ENCODE data around the gene ADGRG4.
A peak's percentile ranks its signal among the peaks of the same experiment; 100 is the strongest.
"Not testable (repeated sequence)": the region's sequence is repeated elsewhere in the genome, so short reads cannot be mapped to it uniquely, and the experiment has no call there.

ADGRG4 gene, protein sequence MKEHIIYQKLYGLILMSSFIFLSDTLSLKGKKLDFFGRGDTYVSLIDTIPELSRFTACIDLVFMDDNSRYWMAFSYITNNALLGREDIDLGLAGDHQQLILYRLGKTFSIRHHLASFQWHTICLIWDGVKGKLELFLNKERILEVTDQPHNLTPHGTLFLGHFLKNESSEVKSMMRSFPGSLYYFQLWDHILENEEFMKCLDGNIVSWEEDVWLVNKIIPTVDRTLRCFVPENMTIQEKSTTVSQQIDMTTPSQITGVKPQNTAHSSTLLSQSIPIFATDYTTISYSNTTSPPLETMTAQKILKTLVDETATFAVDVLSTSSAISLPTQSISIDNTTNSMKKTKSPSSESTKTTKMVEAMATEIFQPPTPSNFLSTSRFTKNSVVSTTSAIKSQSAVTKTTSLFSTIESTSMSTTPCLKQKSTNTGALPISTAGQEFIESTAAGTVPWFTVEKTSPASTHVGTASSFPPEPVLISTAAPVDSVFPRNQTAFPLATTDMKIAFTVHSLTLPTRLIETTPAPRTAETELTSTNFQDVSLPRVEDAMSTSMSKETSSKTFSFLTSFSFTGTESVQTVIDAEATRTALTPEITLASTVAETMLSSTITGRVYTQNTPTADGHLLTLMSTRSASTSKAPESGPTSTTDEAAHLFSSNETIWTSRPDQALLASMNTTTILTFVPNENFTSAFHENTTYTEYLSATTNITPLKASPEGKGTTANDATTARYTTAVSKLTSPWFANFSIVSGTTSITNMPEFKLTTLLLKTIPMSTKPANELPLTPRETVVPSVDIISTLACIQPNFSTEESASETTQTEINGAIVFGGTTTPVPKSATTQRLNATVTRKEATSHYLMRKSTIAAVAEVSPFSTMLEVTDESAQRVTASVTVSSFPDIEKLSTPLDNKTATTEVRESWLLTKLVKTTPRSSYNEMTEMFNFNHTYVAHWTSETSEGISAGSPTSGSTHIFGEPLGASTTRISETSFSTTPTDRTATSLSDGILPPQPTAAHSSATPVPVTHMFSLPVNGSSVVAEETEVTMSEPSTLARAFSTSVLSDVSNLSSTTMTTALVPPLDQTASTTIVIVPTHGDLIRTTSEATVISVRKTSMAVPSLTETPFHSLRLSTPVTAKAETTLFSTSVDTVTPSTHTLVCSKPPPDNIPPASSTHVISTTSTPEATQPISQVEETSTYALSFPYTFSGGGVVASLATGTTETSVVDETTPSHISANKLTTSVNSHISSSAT (N-terminal part only)
- long read RNA-seq, donor 1 = 0 reads
- long read RNA-seq, donor 2 = 0 reads
- long read RNA-seq, donor 3 = 0 reads
- long read RNA-seq, donor 4 = 0 reads
- long read RNA-seq, donor 5 = 0 reads
- long read RNA-seq, donor 6 = 0 reads
- long read RNA-seq, donor 7 = 0 reads
- long read RNA-seq, donor 8 = 0 reads

DNA sequence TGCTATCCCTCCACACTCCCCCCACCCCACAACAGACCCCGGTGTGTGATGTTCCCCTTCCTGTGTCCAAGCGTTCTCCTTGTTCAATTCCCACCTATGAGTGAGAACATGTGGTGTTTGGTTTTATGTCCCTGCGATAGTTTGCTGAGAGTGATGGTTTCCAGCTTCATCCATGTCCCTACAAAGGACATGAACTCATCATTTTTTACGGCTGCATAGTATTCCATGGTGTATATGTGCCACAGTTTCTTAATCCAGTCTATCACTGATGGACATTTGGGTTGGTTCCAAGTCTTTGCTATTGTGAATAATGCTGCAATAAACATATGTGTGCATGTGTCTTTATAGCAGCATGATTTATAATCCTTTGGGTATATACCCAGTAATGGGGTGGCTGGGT is at the start of gene ADGRG4:
TSS of gene ADGRG4 (plus strand) at position 243 of the 400 bp plus-strand sequence. CDS start 7,815 bp downstream, outside the sequence.
- not testable (repeated sequence) for DNase-seq

- peak; percentile 73 for DNase-seq
Observed at GRCh38 chrX:136251041-136251991, 49.4 kb upstream of the ADGRG4 start, which contains the start of gene MAP7D3. Gene MAP7D3 (minus strand): TSS chrX:136251400. CDS start chrX:136251358, 42 bp downstream.

DNA sequence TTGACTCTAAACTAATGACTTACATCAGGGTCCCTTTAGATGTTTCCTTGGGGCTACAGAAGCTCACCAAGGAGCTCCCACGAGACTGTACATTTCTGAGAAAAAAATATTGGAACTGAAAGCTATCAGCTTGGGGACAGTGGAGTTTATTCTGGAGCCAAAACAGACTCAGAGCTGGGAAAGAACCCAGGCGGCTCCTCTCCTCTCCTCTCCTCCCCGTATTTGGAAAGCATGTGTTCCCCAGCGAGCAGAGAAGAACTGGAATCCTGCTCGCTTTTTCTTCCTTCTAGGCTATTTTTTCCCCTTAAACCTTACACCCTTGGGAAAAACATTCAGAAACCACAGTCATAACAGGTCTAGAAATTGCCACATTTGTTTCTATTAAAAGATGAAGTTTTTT is 45.2 kb upstream of the ADGRG4 start:
- DNase-seq = no peak

- no peak for DNase-seq
Observed at GRCh38 chrX:136256026-136256425, 44.7 kb upstream of the ADGRG4 start.

- no peak for DNase-seq
Observed at GRCh38 chrX:136258951-136259350, 41.8 kb upstream of the ADGRG4 start.

GRCh38 chrX:136259543-136259942 is 41.2 kb upstream of the ADGRG4 start:
- DNase-seq = no peak

- no peak for DNase-seq
Observed at GRCh38 chrX:136260776-136261175, 40.0 kb upstream of the ADGRG4 start.

DNA sequence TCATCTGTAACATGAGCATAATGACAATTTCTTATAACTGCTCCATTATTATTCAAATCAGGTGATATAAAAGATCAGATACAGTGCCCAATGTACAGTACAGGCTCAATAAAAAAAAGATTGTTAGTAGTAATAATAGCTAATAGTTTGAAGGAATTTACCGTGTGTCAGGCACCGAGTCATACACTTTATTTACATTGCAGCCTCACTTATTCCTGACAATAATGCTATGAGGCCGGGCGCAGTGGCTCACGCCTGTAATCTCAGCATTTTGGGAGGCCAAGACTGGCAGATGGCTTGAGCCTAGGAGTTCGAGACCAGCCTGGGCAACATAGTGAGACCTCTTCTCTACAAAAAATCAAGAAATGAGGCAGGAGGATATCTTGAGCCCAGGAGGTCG is 39.4 kb upstream of the ADGRG4 start:
- DNase-seq = no peak

GRCh38 chrX:136262243-136262642 is 38.5 kb upstream of the ADGRG4 start:
- no peak for DNase-seq

DNA sequence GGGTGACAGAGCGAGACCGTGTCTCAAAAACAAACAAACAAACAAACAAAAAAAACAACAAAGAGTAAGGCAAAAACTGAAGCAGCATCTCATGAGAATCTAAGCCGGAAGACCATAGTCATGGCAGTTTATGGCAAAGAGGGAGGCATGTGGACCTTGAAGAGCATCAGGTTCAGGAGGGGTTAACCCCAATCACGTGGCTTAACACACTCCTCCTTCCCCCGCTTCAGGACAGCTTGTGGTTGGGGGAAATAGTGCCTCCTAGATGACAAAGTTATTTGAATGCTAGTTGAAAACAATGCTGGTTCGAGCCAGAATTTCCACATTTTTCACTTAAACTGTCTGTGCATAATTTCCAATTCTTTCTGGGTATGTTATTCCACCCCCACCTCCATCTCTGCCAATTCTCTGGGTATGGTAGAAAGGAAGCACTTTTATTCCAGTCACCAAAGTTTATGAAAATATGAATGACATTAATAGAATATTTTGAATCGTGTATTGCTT is 37.9 kb upstream of the ADGRG4 start:
- DNase-seq = no peak

GRCh38 chrX:136266828-136267227 is 33.9 kb upstream of the ADGRG4 start:
- no peak for DNase-seq

GRCh38 chrX:136268051-136269048 is 32.4 kb upstream of the ADGRG4 start:
- peak; percentile 4 for DNase-seq

DNA sequence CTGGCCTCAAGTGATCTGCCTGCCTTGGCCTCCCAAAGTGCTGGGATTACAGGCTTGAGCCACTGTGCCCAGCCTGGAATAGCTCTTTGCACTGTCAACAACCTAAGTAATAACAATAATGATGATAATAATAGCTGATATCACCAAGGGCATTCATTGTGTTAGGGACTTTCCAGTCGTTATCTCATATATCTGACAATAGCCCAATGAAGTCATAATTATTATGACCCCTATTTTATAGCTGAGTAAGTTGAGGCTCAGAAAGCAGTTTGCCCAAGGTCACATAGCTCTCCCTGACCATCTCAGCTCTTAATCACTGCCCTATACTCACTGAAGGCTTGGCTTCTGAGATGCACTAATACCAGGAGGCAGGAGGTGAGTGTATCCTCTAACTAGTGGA is 30.8 kb upstream of the ADGRG4 start:
- DNase-seq = no peak

DNA sequence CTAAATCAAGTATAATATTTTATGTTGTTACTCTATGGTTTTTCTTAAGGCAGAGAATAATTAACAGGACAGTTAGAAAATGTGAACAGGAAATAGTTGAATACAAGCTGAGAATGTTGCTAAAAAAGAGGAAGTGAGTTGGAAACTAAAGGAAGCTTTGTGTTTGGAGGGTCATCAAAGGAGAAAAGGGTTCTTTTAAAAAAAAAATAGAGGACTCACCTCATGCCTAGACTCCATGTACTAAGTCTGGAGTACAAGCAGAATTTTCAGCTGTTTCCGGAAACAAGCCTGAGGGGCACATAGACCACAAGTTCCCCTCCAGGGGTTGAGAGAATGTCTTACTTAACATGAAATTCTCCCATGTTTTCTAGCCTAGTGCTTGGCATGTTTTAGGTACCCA is 29.5 kb upstream of the ADGRG4 start:
- DNase-seq = no peak

DNA sequence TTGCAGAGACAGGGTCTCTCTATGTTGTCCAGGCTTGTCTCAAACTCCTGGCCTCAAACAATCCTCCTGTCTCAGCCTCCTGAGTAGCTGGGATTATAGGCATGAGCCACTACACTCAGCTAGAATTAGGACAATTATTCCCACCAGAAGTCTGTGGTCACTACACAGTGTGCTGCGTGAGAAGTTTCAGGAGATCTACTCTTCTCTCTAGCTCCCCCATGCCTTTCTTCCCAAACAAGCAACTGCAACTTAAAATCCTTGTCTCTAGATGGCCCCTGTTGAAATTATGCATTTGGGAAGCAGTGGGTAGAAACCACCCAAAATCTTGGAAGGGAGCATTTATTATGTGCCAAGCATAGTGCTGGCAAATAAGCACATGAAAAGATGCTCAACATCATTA is 28.4 kb upstream of the ADGRG4 start:
- no peak for DNase-seq

DNA sequence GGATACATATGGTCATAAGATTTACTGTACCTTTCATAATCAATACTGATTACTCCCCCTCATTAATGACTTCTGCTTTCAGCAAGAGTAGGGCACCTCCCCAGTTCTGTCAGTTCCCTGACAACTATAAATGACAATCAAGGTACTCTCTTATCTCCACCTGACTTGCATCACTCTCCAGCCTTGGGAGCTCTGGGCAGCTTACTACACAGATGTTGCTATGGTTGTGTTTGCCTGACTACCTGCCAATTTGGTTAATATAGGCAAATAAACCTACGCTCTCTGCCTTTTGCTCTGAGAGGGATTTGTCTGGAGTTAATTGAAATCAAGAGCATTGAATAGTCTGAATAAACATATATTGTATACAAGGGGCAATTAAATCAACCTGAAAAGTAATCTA is 26.8 kb upstream of the ADGRG4 start:
- no peak for DNase-seq

DNA sequence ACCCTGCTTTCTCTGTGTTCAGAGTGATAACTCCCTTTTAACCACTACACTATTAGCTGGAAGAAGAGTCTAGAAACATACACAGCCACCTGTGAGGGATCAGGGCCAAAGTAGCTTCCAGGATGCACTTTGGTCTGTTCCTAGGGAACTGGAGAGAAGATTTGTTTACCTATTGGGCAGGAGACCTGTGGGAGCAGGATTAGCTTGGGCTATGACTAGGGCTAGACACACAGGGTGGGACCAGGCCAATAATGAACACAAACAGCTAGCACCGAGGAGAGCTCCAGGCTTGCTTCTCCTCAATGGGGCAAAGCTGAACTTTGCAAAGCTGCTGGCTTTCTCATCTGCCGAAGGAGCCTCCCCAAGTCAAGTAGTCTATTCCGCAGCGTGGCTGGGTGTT is 25.2 kb upstream of the ADGRG4 start:
- DNase-seq = no peak

GRCh38 chrX:136286375-136286774 is 14.4 kb upstream of the ADGRG4 start:
- not testable (repeated sequence) for DNase-seq

DNA sequence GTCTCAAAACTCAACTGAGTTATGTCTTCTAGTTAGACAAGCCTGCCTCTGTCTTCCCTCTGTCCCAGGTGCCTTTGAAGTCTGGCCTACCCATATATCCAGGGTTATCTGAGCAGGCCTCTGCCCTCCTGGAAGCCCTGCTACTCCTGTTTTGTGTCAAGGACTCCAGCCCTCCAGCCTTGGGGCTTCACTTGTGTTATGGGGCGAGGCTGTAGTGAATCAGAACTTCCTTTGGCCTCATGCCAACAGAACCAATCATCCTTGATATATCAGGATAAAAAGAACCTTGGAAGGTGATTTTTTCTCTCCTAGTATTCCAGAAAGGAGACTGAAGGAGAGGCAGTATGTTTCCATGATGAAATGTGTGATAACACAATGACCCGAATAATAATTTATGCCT is 8.9 kb upstream of the ADGRG4 start:
- DNase-seq = no peak
